Ishikawa (cell line): ENCODE measurements around the gene TBC1D5.

Experiments used
- CEBPB ChIP-seq: IDR thresholded peaks from 2 replicates; pipeline ENCODE4 v1.6.1; 2012
- CREB1 ChIP-seq: IDR thresholded peaks from 2 replicates; pipeline ENCODE4 v1.6.1; 2012; ENCODE audit warnings: low read depth
- EGR1 ChIP-seq: IDR thresholded peaks from 2 replicates; pipeline ENCODE4 v1.6.1; 2012
- EP300 ChIP-seq: IDR thresholded peaks from 2 replicates; pipeline ENCODE4 v1.6.1; 2012; ENCODE audit warnings: borderline replicate concordance
- FOXM1 ChIP-seq: IDR thresholded peaks from 2 replicates; pipeline ENCODE4 v1.6.1; 2012; ENCODE audit warnings: low read depth, borderline replicate concordance
- MAX ChIP-seq: IDR thresholded peaks from 2 replicates; pipeline ENCODE4 v1.6.1; 2012
- NFIC ChIP-seq: IDR thresholded peaks from 2 replicates; pipeline ENCODE4 v1.6.1; 2012
- RAD21 ChIP-seq: IDR thresholded peaks from 2 replicates; pipeline ENCODE4 v1.6.1; 2012; ENCODE audit warnings: low read depth
- REST ChIP-seq: IDR thresholded peaks from 2 replicates; pipeline ENCODE4 v1.6.1; 2012; ENCODE audit warnings: low read depth, mild to moderate bottlenecking
- TAF1 ChIP-seq: IDR thresholded peaks from 2 replicates; pipeline ENCODE4 v1.6.1; 2012; ENCODE audit warnings: low read depth, mild to moderate bottlenecking
- TCF12 ChIP-seq: IDR thresholded peaks from 2 replicates; pipeline ENCODE4 v1.6.1; 2012; ENCODE audit warnings: low read depth
- TEAD4 ChIP-seq: IDR thresholded peaks from 2 replicates; pipeline ENCODE4 v1.6.1; 2012
- USF1 ChIP-seq: IDR thresholded peaks from 2 replicates; pipeline ENCODE4 v1.6.1; 2012
- YY1 ChIP-seq: IDR thresholded peaks from 2 replicates; pipeline ENCODE4 v1.6.1; 2012; ENCODE audit warnings: low read depth
- ZBTB7A ChIP-seq: IDR thresholded peaks from 2 replicates; pipeline ENCODE4 v1.6.1; 2012; ENCODE audit warnings: low read depth

Gene TBC1D5

GRCh38 chr3:17133632-17134545, 608.5 kb downstream of the TBC1D5 start:
- TF ChIP-seq USF1 (no peak), TCF12 (no peak), CREB1 (no peak), CEBPB (no peak), FOXM1 (no peak), TAF1 (no peak), ZBTB7A (no peak), RAD21 (no peak), MAX (no peak), EP300 (no peak), REST (no peak), NFIC (no peak), EGR1 (no peak)

- TF ChIP-seq EGR1 (no peak), MAX (no peak), REST (no peak), RAD21 (no peak), TAF1 (no peak)
Observed at GRCh38 chr3:17132286-17133115, 609.9 kb downstream of the TBC1D5 start.

GRCh38 chr3:17130956-17131355, 611.5 kb downstream of the TBC1D5 start:
- TF ChIP-seq TEAD4 (no peak), TAF1 (no peak), USF1 (no peak)

- TF ChIP-seq RAD21 (no peak), NFIC (no peak), REST (no peak), TEAD4 (no peak), EGR1 (no peak), CEBPB (no peak), TAF1 (no peak), CREB1 (no peak), FOXM1 (no peak), USF1 (no peak), MAX (no peak), ZBTB7A (no peak), TCF12 (no peak), EP300 (no peak), YY1 (no peak)
Observed at GRCh38 chr3:17129556-17129955, 612.9 kb downstream of the TBC1D5 start.
